UCSD-AML1 (cell line): ENCODE results near the gene ZNF664.
"Not testable (repeated sequence)": the region's sequence is repeated elsewhere in the genome, so short reads cannot be mapped to it uniquely, and the experiment has no call there.

Source experiments
- DNase-seq: peaks from one replicate; lab custom pipeline; 2025; ENCODE audit not compliant: unreplicated experiment; lab: John Stamatoyannopoulos, UW

ZNF664 gene

GRCh38 chr12:123941000-123941399 is 32.0 kb upstream of the ZNF664 start:
- DNase-seq: no peak

- DNase-seq: peak; percentile 51
Observed at GRCh38 chr12:123941624-123942237, 31.3 kb upstream of the ZNF664 start.

- no peak for DNase-seq
Observed at GRCh38 chr12:123942238-123942653, 30.8 kb upstream of the ZNF664 start.

GRCh38 chr12:123942911-123943648 is 29.9 kb upstream of the ZNF664 start:
- DNase-seq: no peak

- no peak for DNase-seq
Observed at GRCh38 chr12:123943816-123944215, 29.2 kb upstream of the ZNF664 start.

GRCh38 chr12:123944696-123945095 is 28.3 kb upstream of the ZNF664 start:
- no peak for DNase-seq

- no peak for DNase-seq
Observed at GRCh38 chr12:123945287-123946151, 27.5 kb upstream of the ZNF664 start.

GRCh38 chr12:123946152-123946515 is 26.9 kb upstream of the ZNF664 start:
- DNase-seq: no peak

GRCh38 chr12:123946516-123947505 is 26.2 kb upstream of the ZNF664 start:
- DNase-seq: not testable (repeated sequence)

- DNase-seq: not testable (repeated sequence)
Observed at GRCh38 chr12:123947531-123947930, 25.5 kb upstream of the ZNF664 start.

- DNase-seq: no peak
Observed at GRCh38 chr12:123948401-123948795, 24.6 kb upstream of the ZNF664 start.

- no peak for DNase-seq
Observed at GRCh38 chr12:123948796-123949769, 23.9 kb upstream of the ZNF664 start.

GRCh38 chr12:123949770-123950165 is 23.2 kb upstream of the ZNF664 start:
- no peak for DNase-seq

GRCh38 chr12:123950476-123951349 is 22.3 kb upstream of the ZNF664 start:
- DNase-seq: no peak

GRCh38 chr12:123951467-123951866 is 21.5 kb upstream of the ZNF664 start:
- DNase-seq: no peak

GRCh38 chr12:123952037-123952436 is 21.0 kb upstream of the ZNF664 start:
- DNase-seq: no peak

GRCh38 chr12:123954647-123955350 is 18.2 kb upstream of the ZNF664 start:
- no peak for DNase-seq

- DNase-seq: no peak
Observed at GRCh38 chr12:123956249-123956648, 16.8 kb upstream of the ZNF664 start.
